Measurements from ENCODE around the gene DISC1. TPM values are rescaled to one million over a fixed set of nuclear protein-coding genes. Genes with fewer than 3 reads are reported as not detected.

DISC1 gene
- total RNA-seq, 4 donors from 2014 or later: 3.3 to 11.4 (median 4.2) TPM

DNA sequence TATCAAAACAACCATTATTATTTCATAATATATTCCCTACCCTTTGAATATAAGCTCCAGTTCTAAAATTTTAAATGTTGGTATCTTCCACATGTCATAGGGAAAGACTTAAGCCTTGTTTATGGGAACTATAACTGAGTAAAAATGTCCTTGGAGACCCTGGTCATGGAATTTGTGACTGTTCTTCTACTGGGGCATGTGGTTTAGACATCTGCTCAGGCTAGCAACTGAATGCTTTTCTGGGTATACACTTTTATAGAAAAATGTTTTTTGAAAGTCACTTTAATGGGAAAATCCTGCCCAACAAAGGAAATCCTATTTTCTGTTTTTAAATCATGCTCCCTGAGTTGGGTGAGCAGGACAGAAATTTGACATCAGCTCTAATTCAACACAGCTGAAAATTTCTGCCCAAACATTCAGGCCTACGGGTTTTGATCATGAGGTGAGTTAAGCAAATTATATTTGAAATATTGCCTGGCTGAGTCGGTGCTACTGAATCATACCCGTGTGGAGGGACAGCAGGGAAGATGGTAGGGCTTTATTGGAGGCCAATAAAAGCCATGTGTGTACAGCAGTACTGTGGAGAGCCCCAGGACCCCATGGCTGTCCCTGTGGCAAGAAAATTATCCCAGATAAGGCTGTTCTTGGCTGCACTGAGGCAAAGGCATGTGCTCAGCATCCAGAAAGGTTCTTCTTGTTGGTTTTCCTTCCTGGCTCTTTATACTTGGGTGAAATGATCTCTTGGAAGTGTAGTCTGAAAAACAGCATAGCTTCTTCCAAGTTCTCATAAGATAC, 391.8 kb downstream of the DISC1 start:
- no peak for TF ChIP-seq POLR2A (IDR thresholded peaks at IDR 0.05)
- TF ChIP-seq, protein P1, sequence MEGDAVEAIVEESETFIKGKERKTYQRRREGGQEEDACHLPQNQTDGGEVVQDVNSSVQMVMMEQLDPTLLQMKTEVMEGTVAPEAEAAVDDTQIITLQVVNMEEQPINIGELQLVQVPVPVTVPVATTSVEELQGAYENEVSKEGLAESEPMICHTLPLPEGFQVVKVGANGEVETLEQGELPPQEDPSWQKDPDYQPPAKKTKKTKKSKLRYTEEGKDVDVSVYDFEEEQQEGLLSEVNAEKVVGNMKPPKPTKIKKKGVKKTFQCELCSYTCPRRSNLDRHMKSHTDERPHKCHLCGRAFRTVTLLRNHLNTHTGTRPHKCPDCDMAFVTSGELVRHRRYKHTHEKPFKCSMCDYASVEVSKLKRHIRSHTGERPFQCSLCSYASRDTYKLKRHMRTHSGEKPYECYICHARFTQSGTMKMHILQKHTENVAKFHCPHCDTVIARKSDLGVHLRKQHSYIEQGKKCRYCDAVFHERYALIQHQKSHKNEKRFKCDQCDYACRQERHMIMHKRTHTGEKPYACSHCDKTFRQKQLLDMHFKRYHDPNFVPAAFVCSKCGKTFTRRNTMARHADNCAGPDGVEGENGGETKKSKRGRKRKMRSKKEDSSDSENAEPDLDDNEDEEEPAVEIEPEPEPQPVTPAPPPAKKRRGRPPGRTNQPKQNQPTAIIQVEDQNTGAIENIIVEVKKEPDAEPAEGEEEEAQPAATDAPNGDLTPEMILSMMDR (IDR thresholded peaks at IDR 0.05): no peak
- 84 to 93% methylated on average over 3 of the region's 3 CpGs for WGBS, 2 donors
- DNase-seq: no peak
- H3K9me3 ChIP-seq: no peaks in the 10 kb centered on the region
- no peaks in the 10 kb centered on the region for H3K36me3 ChIP-seq
- no peak overlapping the region for H3K4me3 ChIP-seq
- H3K4me1 ChIP-seq: peaks cover 0 to 23% (median 0%) of the 10 kb centered on the region in 3 donors
- intact Hi-C loops (cut with DNase I): no loop called here
- no peaks in the 10 kb centered on the region for H3K27me3 ChIP-seq
- H3K27ac ChIP-seq: no peak overlapping the region

DNA sequence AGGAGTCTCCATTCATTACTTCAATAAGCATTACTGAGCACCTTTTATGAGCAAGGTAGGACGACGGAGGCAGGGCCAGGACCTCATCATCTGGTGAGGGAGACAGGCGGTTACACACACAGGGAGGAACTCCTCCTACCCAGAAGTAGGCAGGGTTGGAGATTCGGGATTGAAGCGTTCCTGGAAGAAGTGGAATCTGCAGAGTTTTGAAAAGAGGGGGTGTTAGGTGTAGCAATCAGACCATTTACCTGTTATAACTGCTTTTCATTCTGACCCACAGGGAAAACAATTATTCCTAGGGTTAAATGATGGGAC, 392.4 kb downstream of the DISC1 start:
- no peak for DNase-seq
- intact Hi-C loops (cut with DNase I): no loop called here

DNA sequence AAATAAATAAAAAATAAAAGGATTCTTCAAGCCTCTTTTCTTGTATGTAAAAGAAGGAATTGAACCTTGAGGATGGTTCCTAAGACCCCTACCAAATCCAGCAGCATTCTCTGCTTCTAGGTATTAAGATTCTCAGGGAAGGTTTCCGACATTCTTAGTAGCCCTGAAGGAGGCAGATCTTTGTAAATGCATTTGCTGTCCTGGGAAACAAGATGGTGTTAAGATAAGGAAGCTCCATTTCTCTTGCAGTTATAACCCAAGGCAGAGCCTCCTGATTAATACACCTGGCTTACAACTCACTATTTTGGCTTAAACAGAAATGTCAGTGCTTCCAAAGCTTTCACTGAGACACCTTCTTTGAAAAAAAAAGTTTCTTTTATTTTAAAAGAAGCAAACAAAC, 393.8 kb downstream of the DISC1 start:
- DNase-seq: no peak
- TF ChIP-seq POLR2A (IDR thresholded peaks at IDR 0.05): no peak
- TF ChIP-seq, protein P1 (IDR thresholded peaks at IDR 0.05): no peak
- Histone ChIP-seq H3K9me3 (no peaks in the 10 kb centered on the region), H3K4me1 (peaks cover 0 to 16% (median 0%) of the 10 kb centered on the region in 3 donors), H3K36me3 (no peaks in the 10 kb centered on the region), H3K27me3 (no peaks in the 10 kb centered on the region), H3K4me3 (no peak overlapping the region), H3K27ac (no peak overlapping the region)
- intact Hi-C loops (cut with DNase I): no loop called here
- WGBS, 2 donors: 50 to 100% methylated on average over 1 of the region's 1 CpG

More for the DNA sequence above, 392.4 kb downstream of the DISC1 start:
- Histone ChIP-seq H3K4me3 (no peak overlapping the region), H3K36me3 (no peaks in the 10 kb centered on the region), H3K27ac (no peak overlapping the region), H3K27me3 (no peaks in the 10 kb centered on the region), H3K9me3 (no peaks in the 10 kb centered on the region), H3K4me1 (peaks cover 0 to 18% (median 0%) of the 10 kb centered on the region in 3 donors)
- WGBS, 2 donors: 85 to 87% methylated on average over 5 of the region's 5 CpGs
- TF ChIP-seq, protein P1 (IDR thresholded peaks at IDR 0.05): no peak
- TF ChIP-seq POLR2A (IDR thresholded peaks at IDR 0.05): no peak

DNA sequence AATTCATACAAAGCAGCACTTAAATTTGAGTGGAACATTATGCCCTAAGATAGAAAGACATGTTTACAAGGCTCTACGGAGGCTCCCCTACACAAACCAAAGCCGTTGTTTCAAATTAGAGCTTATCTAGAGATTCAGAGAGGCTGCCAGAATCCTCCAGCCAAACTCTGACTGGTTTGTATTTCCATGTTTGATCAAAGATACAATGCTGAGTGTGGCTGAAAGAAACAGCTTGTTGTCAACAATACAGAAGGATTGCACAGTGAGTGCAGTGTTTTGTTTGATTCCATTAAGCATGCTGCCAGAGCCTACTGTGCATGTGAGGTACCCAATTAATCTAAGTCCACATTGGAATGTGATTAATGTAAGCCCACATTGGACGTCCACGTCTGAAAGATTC, 402.7 kb downstream of the DISC1 start:
- 62 to 82% methylated on average over 4 of the region's 4 CpGs for WGBS, 2 donors
- Histone ChIP-seq H3K27ac (no peak overlapping the region), H3K9me3 (no peaks in the 10 kb centered on the region), H3K36me3 (no peaks in the 10 kb centered on the region), H3K27me3 (no peaks in the 10 kb centered on the region), H3K4me3 (no peak overlapping the region), H3K4me1 (no peaks in the 10 kb centered on the region)
- intact Hi-C loops (cut with DNase I): no loop called here
- no peak for TF ChIP-seq POLR2A (IDR thresholded peaks at IDR 0.05)
- TF ChIP-seq, protein P1 (IDR thresholded peaks at IDR 0.05): no peak
- DNase-seq: no peak

DNA sequence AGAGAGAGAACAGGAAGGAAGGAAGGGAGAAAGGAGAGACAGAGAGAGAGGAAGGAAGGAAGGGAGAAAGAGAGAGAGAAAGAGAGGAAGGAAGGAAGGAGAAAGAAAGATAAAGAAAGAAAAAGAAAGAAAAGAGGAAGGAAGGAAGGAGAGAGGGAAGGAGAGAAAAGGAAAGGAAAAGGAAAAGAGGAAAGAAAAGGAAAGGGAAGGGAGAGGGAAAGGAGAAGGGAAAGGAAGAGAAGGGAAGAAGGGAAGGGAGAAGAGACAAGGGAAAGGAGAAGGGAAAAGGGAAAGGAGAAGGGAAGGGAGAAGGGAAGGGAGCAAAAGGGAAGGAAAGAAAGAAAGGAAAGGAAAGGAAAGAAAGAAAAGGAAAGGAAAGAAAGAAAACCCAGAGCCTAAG, 404.6 kb downstream of the DISC1 start:
- no peaks in the 10 kb centered on the region for H3K4me1 ChIP-seq
- H3K4me3 ChIP-seq: no peak overlapping the region
- no peaks in the 10 kb centered on the region for H3K9me3 ChIP-seq
- no peaks in the 10 kb centered on the region for H3K36me3 ChIP-seq
- no peaks in the 10 kb centered on the region for H3K27me3 ChIP-seq
- intact Hi-C loops (cut with DNase I): no loop called here
- no peak overlapping the region for H3K27ac ChIP-seq
- DNase-seq: no peak
- TF ChIP-seq, protein P1 (IDR thresholded peaks at IDR 0.05): no peak
- no peak for TF ChIP-seq POLR2A (IDR thresholded peaks at IDR 0.05)
